H54 (cell line): ENCODE data around the gene SMTNL2.
"Not testable (repeated sequence)": the region's sequence is repeated elsewhere in the genome, so short reads cannot be mapped to it uniquely, and the experiment has no call there.

Source experiments
- DNase-seq: peaks from one replicate; pipeline ENCODE4 v3.0.0; 2011; ENCODE audit warnings: low spot score, mixed read lengths; ENCODE audit not compliant: insufficient read length
- FAIRE-seq: peaks from 3 replicates; lab custom pipeline; 2011; peaks lifted over from hg19 to GRCh38; lab: Jason Lieb, UNC
- POLR2A ChIP-seq: IDR thresholded peaks from 2 replicates; pipeline ENCODE4 v1.6.1; 2011; ENCODE audit warnings: low read depth, mild to moderate bottlenecking, low read length

Gene SMTNL2

GRCh38 chr17:4642286-4642685 is 58.0 kb downstream of the SMTNL2 start:
- TF ChIP-seq POLR2A = no peak
- FAIRE-seq (no peak), DNase-seq (no peak)

DNA sequence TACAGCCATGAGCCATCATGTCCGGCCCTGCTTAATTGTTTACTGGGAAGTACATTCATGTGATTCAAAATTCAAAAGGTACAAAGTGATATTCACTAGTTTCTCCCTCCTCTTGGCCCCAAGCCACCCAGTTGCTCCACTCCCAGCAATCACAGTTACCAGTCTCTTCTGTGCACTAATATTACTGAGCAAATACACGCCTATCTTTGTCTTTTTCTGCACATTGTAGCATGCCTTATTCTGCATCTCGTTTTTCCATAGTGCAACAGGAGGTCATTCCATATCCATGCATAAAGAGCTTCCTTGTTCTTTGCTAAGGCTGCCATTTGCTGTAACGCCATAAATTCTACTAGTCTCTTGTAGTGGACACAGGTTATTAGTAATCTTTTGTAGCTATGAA is 59.3 kb downstream of the SMTNL2 start:
- DNase-seq = no peak
- no peak for FAIRE-seq
- no peak for TF ChIP-seq POLR2A

DNA sequence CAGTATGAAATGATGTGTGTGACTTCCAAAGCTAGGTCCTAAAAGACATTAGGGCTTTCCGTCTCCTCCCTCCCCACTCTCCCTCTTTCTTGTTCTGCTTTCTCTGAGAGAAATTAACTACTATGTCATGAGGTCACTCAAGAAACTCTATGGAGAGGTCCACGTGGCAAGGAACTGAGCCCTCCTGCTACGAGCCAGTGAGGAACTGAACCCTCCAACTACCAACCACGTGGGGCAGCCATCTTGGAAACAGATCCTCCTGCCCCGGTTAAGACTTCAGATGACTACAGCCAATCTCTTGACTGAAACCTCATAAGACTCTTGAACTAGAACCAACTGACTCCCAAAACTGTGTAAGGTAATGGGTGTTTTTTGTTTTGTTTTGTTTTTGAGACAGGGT is 61.3 kb downstream of the SMTNL2 start:
- no peak for FAIRE-seq
- TF ChIP-seq POLR2A = no peak
- DNase-seq = no peak

GRCh38 chr17:4648741-4649140 is 64.4 kb downstream of the SMTNL2 start:
- FAIRE-seq (no peak), DNase-seq (no peak)
- no peak for TF ChIP-seq POLR2A

GRCh38 chr17:4652997-4653396 is 68.7 kb downstream of the SMTNL2 start:
- FAIRE-seq = no peak
- no peak for TF ChIP-seq POLR2A
- no peak for DNase-seq

- not testable (repeated sequence) for FAIRE-seq
Observed at GRCh38 chr17:4655933-4656332, 71.6 kb downstream of the SMTNL2 start.

DNA sequence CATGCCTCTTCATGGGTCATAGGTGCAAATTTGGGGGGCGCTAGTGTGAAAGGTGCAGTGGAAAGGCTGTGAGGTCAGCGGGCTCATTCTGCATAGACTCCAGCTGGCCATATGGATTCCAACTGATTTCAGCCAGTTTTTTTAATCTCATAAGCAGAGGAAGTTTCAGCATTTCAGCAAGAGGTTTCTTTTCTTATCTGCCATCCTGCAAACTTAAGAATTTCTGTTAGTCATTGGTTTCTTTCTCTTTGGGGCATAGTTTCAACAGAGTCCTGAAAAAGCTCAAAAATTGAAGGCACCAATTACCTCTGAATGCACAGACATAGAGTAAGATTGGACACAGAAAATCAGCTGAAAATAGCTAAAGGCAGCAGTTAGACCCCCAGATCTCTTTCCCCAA is 73.3 kb downstream of the SMTNL2 start:
- DNase-seq (no peak), FAIRE-seq (no peak)
- no peak for TF ChIP-seq POLR2A

More at GRCh38 chr17:4655933-4656332, 71.6 kb downstream of the SMTNL2 start:
- DNase-seq = not testable (repeated sequence)
